ENCODE measurements around the gene CRACDL.

DNA sequence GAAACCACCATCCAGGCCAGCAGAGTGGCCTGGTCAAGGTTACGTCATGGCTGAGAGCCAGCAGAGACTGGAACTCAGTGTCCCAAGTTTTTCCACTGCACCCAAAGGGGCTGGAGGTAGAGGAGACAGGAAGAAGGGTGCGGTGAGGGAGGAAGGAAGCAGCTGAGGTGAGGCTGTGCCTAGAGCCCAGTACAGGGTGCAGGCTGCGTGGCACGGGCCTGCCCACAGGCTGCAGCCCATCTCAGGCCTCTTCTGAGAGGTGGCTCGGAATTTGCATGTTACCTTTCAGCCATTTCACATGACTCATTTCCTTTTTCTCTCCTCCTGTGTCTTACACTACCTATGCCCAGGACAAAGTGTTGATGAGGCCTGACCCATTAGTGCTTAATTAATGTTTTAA is 191.4 kb downstream of the CRACDL start:
- TF ChIP-seq, protein P1, sequence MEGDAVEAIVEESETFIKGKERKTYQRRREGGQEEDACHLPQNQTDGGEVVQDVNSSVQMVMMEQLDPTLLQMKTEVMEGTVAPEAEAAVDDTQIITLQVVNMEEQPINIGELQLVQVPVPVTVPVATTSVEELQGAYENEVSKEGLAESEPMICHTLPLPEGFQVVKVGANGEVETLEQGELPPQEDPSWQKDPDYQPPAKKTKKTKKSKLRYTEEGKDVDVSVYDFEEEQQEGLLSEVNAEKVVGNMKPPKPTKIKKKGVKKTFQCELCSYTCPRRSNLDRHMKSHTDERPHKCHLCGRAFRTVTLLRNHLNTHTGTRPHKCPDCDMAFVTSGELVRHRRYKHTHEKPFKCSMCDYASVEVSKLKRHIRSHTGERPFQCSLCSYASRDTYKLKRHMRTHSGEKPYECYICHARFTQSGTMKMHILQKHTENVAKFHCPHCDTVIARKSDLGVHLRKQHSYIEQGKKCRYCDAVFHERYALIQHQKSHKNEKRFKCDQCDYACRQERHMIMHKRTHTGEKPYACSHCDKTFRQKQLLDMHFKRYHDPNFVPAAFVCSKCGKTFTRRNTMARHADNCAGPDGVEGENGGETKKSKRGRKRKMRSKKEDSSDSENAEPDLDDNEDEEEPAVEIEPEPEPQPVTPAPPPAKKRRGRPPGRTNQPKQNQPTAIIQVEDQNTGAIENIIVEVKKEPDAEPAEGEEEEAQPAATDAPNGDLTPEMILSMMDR (IDR thresholded peaks at IDR 0.05; ENCODE audit: low read depth, low read length, poor library complexity, severe bottlenecking), result no peak
- TF ChIP-seq EZH2phosphoT487 (IDR thresholded peaks at IDR 0.05; ENCODE audit: borderline replicate concordance, low read length), result no peak

Measured in DOHH2 (cell line).